Natural killer cell treated with Interleukin-12 subunit alpha and Interleukin-12 subunit beta and Interleukin-15 and Interleukin-18, amount 100 ng/mL, for 72 hours (primary cell): ENCODE results near the gene RPA1. TPM values are rescaled to one million over a fixed set of nuclear protein-coding genes. Genes with fewer than 3 reads are reported as not detected.
"Not testable (repeated sequence)": the region's sequence is repeated elsewhere in the genome, so short reads cannot be mapped to it uniquely, and the experiment has no call there.

Source experiments
- ATAC-seq, 2 donors: fragments of 150-1000 bp; cut with Tn5 transposase in 1 of 2; sonication (Bioruptor Pico), chemical (Tn5 transposase) in 1 of 2; 2 replicates each; pipeline ENCODE4 v1.10.0; 2021
- DNase-seq: peaks from one replicate; pipeline ENCODE4 v3.0.0; 2022; ENCODE audit warnings: low spot score
- H3K27ac Mint-ChIP-seq, 2 donors: 1 replicate in 1 of 2; 2 replicates in 1 of 2; pipeline ENCODE4 v1.8.0; 2022; ENCODE audit warnings: mixed read lengths in 2 of 2, mild to moderate bottlenecking in 1 of 2, moderate library complexity in 1 of 2
- H3K27me3 Mint-ChIP-seq, 2 donors: 1 replicate in 1 of 2; 2 replicates in 1 of 2; pipeline ENCODE4 v1.8.0; 2022; ENCODE audit warnings: mixed read lengths in 2 of 2
- H3K36me3 Mint-ChIP-seq: one replicate; pipeline ENCODE4 v1.8.0; 2022; ENCODE audit warnings: mixed read lengths
- H3K4me1 Mint-ChIP-seq, 2 donors: 1 replicate in 1 of 2; 2 replicates in 1 of 2; pipeline ENCODE4 v1.8.0; 2022; ENCODE audit warnings: low read depth in 2 of 2, mixed read lengths in 2 of 2, mild to moderate bottlenecking in 1 of 2
- H3K4me3 Mint-ChIP-seq: one replicate; pipeline ENCODE4 v1.8.0; 2022; ENCODE audit warnings: mixed read lengths
- H3K9me3 Mint-ChIP-seq: 2 replicates; pipeline ENCODE4 v1.8.0; 2022; ENCODE audit warnings: mixed read lengths
- total RNA-seq, 2 donors: library from RNA; stranded (reverse); gene quantifications; one replicate each; pipeline ENCODE4 v1.2.3, GENCODE V29; 2022

The RPA1 gene
- total RNA-seq, 2 donors from 2014 or later, result 144 to 169 TPM

- peak in 1 of 2 donors; percentile 56 for ATAC-seq
- peaks cover 31 to 35% of the 10 kb centered on the region in 2 donors for H3K4me1 Mint-ChIP-seq
These were observed 43.6 kb downstream of the RPA1 start for GRCh38 chr17:1873418-1873817.

GRCh38 chr17:1875597-1875996 is 45.8 kb downstream of the RPA1 start:
- Mint-ChIP-seq H3K4me1 (peaks cover 22 to 24% of the 10 kb centered on the region in 2 donors), H3K36me3 (peaks cover 46% of the 10 kb centered on the region), H3K27ac (no peak overlapping the region), H3K9me3 (no peaks in the 10 kb centered on the region), H3K4me3 (no peak overlapping the region), H3K27me3 (no peaks in the 10 kb centered on the region)
- ATAC-seq (no peak), DNase-seq (no peak)

More at GRCh38 chr17:1873418-1873817, 43.6 kb downstream of the RPA1 start:
- H3K27me3 Mint-ChIP-seq, result no peaks in the 10 kb centered on the region
- peaks cover 39% of the 10 kb centered on the region for H3K36me3 Mint-ChIP-seq
- H3K4me3 Mint-ChIP-seq, result peak overlapping the region; percentile 59
- no peak for DNase-seq
- H3K9me3 Mint-ChIP-seq, result no peaks in the 10 kb centered on the region
- H3K27ac Mint-ChIP-seq, result peak overlapping the region; percentile 70 to 90

- Mint-ChIP-seq H3K36me3 (peaks cover 42% of the 10 kb centered on the region), H3K27me3 (no peaks in the 10 kb centered on the region), H3K4me1 (peaks cover 2 to 4% of the 10 kb centered on the region in 2 donors), H3K27ac (peak overlapping the region in 1 of 2 donors; percentile 59), H3K4me3 (no peak overlapping the region), H3K9me3 (no peaks in the 10 kb centered on the region)
- ATAC-seq, result no peak
- DNase-seq, result no peak
These were observed 48.8 kb downstream of the RPA1 start for GRCh38 chr17:1878419-1879121.

- H3K4me3 Mint-ChIP-seq, result no peak overlapping the region
- DNase-seq (no peak), ATAC-seq (no peak)
- no peaks in the 10 kb centered on the region for H3K27me3 Mint-ChIP-seq
- no peaks in the 10 kb centered on the region for H3K9me3 Mint-ChIP-seq
- H3K4me1 Mint-ChIP-seq, result peaks cover 0 to 3% of the 10 kb centered on the region in 2 donors
- H3K27ac Mint-ChIP-seq, result no peak overlapping the region
- peaks cover 48% of the 10 kb centered on the region for H3K36me3 Mint-ChIP-seq
These were observed 51.2 kb downstream of the RPA1 start for GRCh38 chr17:1880851-1881630.

- ATAC-seq (no peak), DNase-seq (no peak)
- H3K36me3 Mint-ChIP-seq, result peaks cover 38% of the 10 kb centered on the region
- H3K9me3 Mint-ChIP-seq, result no peaks in the 10 kb centered on the region
- no peaks in the 10 kb centered on the region for H3K27me3 Mint-ChIP-seq
- no peaks in the 10 kb centered on the region for H3K4me1 Mint-ChIP-seq
- H3K4me3 Mint-ChIP-seq, result no peak overlapping the region
- H3K27ac Mint-ChIP-seq, result no peak overlapping the region
These were observed 53.0 kb downstream of the RPA1 start for GRCh38 chr17:1882836-1883235.

GRCh38 chr17:1883536-1883935 is 53.7 kb downstream of the RPA1 start:
- Mint-ChIP-seq H3K9me3 (no peaks in the 10 kb centered on the region), H3K4me3 (no peak overlapping the region), H3K27me3 (no peaks in the 10 kb centered on the region), H3K4me1 (no peaks in the 10 kb centered on the region), H3K36me3 (peaks cover 42% of the 10 kb centered on the region), H3K27ac (no peak overlapping the region)
- DNase-seq, result no peak
- ATAC-seq, result no peak

- no peaks in the 10 kb centered on the region for H3K9me3 Mint-ChIP-seq
- H3K4me3 Mint-ChIP-seq, result no peak overlapping the region
- H3K36me3 Mint-ChIP-seq, result peaks cover 36% of the 10 kb centered on the region
- DNase-seq (no peak), ATAC-seq (no peak)
- H3K27ac Mint-ChIP-seq, result peak overlapping the region in 1 of 2 donors; percentile 33
- peaks cover 7 to 13% of the 10 kb centered on the region in 2 donors for H3K4me1 Mint-ChIP-seq
- no peaks in the 10 kb centered on the region for H3K27me3 Mint-ChIP-seq
These were observed 58.9 kb downstream of the RPA1 start for GRCh38 chr17:1888741-1889140.

GRCh38 chr17:1890758-1891450 is 61.1 kb downstream of the RPA1 start:
- H3K36me3 Mint-ChIP-seq, result peaks cover 29% of the 10 kb centered on the region
- H3K4me3 Mint-ChIP-seq, result peak overlapping the region; percentile 62
- no peaks in the 10 kb centered on the region for H3K9me3 Mint-ChIP-seq
- no peaks in the 10 kb centered on the region for H3K27me3 Mint-ChIP-seq
- peak; percentile 98 to 99 for ATAC-seq
- H3K27ac Mint-ChIP-seq, result peak overlapping the region; percentile 74 to 85
- peak; percentile 79 for DNase-seq
- peaks cover 7 to 16% of the 10 kb centered on the region in 2 donors for H3K4me1 Mint-ChIP-seq

GRCh38 chr17:1894753-1895339 is 65.0 kb downstream of the RPA1 start:
- no peaks in the 10 kb centered on the region for H3K27me3 Mint-ChIP-seq
- no peak overlapping the region for H3K27ac Mint-ChIP-seq
- H3K4me3 Mint-ChIP-seq, result no peak overlapping the region
- H3K4me1 Mint-ChIP-seq, result peaks cover 7 to 18% of the 10 kb centered on the region in 2 donors
- no peaks in the 10 kb centered on the region for H3K9me3 Mint-ChIP-seq
- no peak for DNase-seq
- H3K36me3 Mint-ChIP-seq, result peaks cover 27% of the 10 kb centered on the region
- no peak for ATAC-seq

- not testable (repeated sequence) for DNase-seq, H3K27ac Mint-ChIP-seq, H3K9me3 Mint-ChIP-seq, H3K4me3 Mint-ChIP-seq, ATAC-seq, H3K27me3 Mint-ChIP-seq
- peaks cover 7 to 16% of the 10 kb centered on the region in 2 donors for H3K4me1 Mint-ChIP-seq
- peaks cover 27% of the 10 kb centered on the region for H3K36me3 Mint-ChIP-seq
These were observed 65.7 kb downstream of the RPA1 start for GRCh38 chr17:1895479-1895878.

- ATAC-seq (no peak), DNase-seq (no peak)
- Mint-ChIP-seq H3K27me3 (no peaks in the 10 kb centered on the region), H3K9me3 (no peaks in the 10 kb centered on the region), H3K4me1 (peaks cover 0 to 8% of the 10 kb centered on the region in 2 donors), H3K36me3 (peaks cover 27% of the 10 kb centered on the region), H3K4me3 (no peak overlapping the region), H3K27ac (no peak overlapping the region)
These were observed 66.7 kb downstream of the RPA1 start for GRCh38 chr17:1896243-1897104.

GRCh38 chr17:1897105-1897656 is 67.4 kb downstream of the RPA1 start:
- Mint-ChIP-seq H3K27me3 (no peaks in the 10 kb centered on the region), H3K4me3 (no peak overlapping the region), H3K4me1 (peaks cover 0 to 7% of the 10 kb centered on the region in 2 donors), H3K9me3 (no peaks in the 10 kb centered on the region), H3K36me3 (peaks cover 27% of the 10 kb centered on the region), H3K27ac (no peak overlapping the region)
- ATAC-seq (no peak), DNase-seq (no peak)
